Adipocyte (in vitro differentiated cells): ENCODE results near the gene MYO1E.

ENCODE experiments used
- DNase-seq: peaks from one replicate; pipeline ENCODE4 v3.0.0-alpha.2; 2015; ENCODE audit warnings: low read depth
- H3K27me3 ChIP-seq: replicated peaks from 2 replicates; pipeline ENCODE4 v1.7.0; 2013; ENCODE audit warnings: mild to moderate bottlenecking, low read length, moderate library complexity; ENCODE audit not compliant: control insufficient read depth, insufficient read depth
- H3K36me3 ChIP-seq: 2 replicates; pipeline ENCODE4 v1.7.0; 2013; ENCODE audit warnings: low read length, mild to moderate bottlenecking, moderate library complexity; ENCODE audit not compliant: control insufficient read depth, insufficient read depth, severe bottlenecking
- H3K4me1 ChIP-seq: 2 replicates; pipeline ENCODE4 v1.7.0; 2013; ENCODE audit warnings: mild to moderate bottlenecking, low read length, moderate library complexity; ENCODE audit not compliant: control insufficient read depth, insufficient read depth
- H3K4me3 ChIP-seq: 2 replicates; pipeline ENCODE4 v1.7.0; 2013; ENCODE audit warnings: mild to moderate bottlenecking, low read length, moderate library complexity
- H3K9ac ChIP-seq: 2 replicates; pipeline ENCODE4 v1.7.0; 2013; ENCODE audit warnings: mild to moderate bottlenecking, low read length, moderate library complexity
- H3K9me3 ChIP-seq: 2 replicates; pipeline ENCODE4 v1.7.0; 2013; ENCODE audit warnings: mild to moderate bottlenecking, low read length, moderate library complexity; ENCODE audit not compliant: control insufficient read depth

Gene MYO1E

GRCh38 chr15:59268852-59269407 lies 103.7 kb downstream of the MYO1E start:
- no peaks in the 10 kb centered on the region for H3K9me3 ChIP-seq
- H3K9ac ChIP-seq, result no peak overlapping the region
- peaks cover 19% of the 10 kb centered on the region for H3K36me3 ChIP-seq
- H3K4me1 ChIP-seq, result peaks cover 5% of the 10 kb centered on the region
- no peak overlapping the region for H3K4me3 ChIP-seq
- DNase-seq, result no peak
- no peaks in the 10 kb centered on the region for H3K27me3 ChIP-seq

- Histone ChIP-seq H3K27me3 (no peaks in the 10 kb centered on the region), H3K36me3 (peaks cover 19% of the 10 kb centered on the region), H3K9ac (no peak overlapping the region), H3K4me1 (peaks cover 5% of the 10 kb centered on the region), H3K4me3 (no peak overlapping the region), H3K9me3 (no peaks in the 10 kb centered on the region)
- no peak for DNase-seq
These were observed 104.4 kb downstream of the MYO1E start for GRCh38 chr15:59268168-59268851.

- H3K4me1 ChIP-seq, result peaks cover 5% of the 10 kb centered on the region
- no peak overlapping the region for H3K9ac ChIP-seq
- no peak overlapping the region for H3K4me3 ChIP-seq
- no peaks in the 10 kb centered on the region for H3K9me3 ChIP-seq
- H3K36me3 ChIP-seq, result peaks cover 15% of the 10 kb centered on the region
- H3K27me3 ChIP-seq, result no peaks in the 10 kb centered on the region
- no peak for DNase-seq
These were observed 106.6 kb downstream of the MYO1E start for GRCh38 chr15:59266028-59266427.

GRCh38 chr15:59262316-59262715 lies 110.4 kb downstream of the MYO1E start:
- no peak for DNase-seq
- Histone ChIP-seq H3K4me3 (no peak overlapping the region), H3K4me1 (no peaks in the 10 kb centered on the region), H3K36me3 (peaks cover 12% of the 10 kb centered on the region), H3K9ac (no peak overlapping the region), H3K27me3 (no peaks in the 10 kb centered on the region), H3K9me3 (no peaks in the 10 kb centered on the region)

GRCh38 chr15:59260090-59260489 lies 112.6 kb downstream of the MYO1E start:
- DNase-seq, result no peak
- H3K9me3 ChIP-seq, result no peaks in the 10 kb centered on the region

GRCh38 chr15:59259137-59259943 lies 113.3 kb downstream of the MYO1E start:
- no peak overlapping the region for H3K4me3 ChIP-seq
- no peak for DNase-seq
- no peak overlapping the region for H3K9ac ChIP-seq
- H3K4me1 ChIP-seq, result no peaks in the 10 kb centered on the region
- no peaks in the 10 kb centered on the region for H3K9me3 ChIP-seq
- peaks cover 32% of the 10 kb centered on the region for H3K36me3 ChIP-seq
- no peaks in the 10 kb centered on the region for H3K27me3 ChIP-seq

More at GRCh38 chr15:59260090-59260489, 112.6 kb downstream of the MYO1E start:
- H3K36me3 ChIP-seq, result peaks cover 30% of the 10 kb centered on the region
- no peaks in the 10 kb centered on the region for H3K27me3 ChIP-seq
- no peaks in the 10 kb centered on the region for H3K4me1 ChIP-seq
- H3K9ac ChIP-seq, result no peak overlapping the region
- no peak overlapping the region for H3K4me3 ChIP-seq

GRCh38 chr15:59258317-59258716 lies 114.4 kb downstream of the MYO1E start:
- H3K4me1 ChIP-seq, result no peaks in the 10 kb centered on the region
- H3K27me3 ChIP-seq, result no peaks in the 10 kb centered on the region
- peaks cover 32% of the 10 kb centered on the region for H3K36me3 ChIP-seq
- H3K9ac ChIP-seq, result no peak overlapping the region
- no peak for DNase-seq
- no peak overlapping the region for H3K4me3 ChIP-seq
- H3K9me3 ChIP-seq, result no peaks in the 10 kb centered on the region

GRCh38 chr15:59257140-59257539 lies 115.5 kb downstream of the MYO1E start:
- Histone ChIP-seq H3K36me3 (peaks cover 40% of the 10 kb centered on the region), H3K9ac (no peak overlapping the region), H3K27me3 (no peaks in the 10 kb centered on the region), H3K4me1 (no peaks in the 10 kb centered on the region), H3K9me3 (no peaks in the 10 kb centered on the region), H3K4me3 (no peak overlapping the region)
- DNase-seq, result no peak

- Histone ChIP-seq H3K4me3 (no peak overlapping the region), H3K36me3 (peaks cover 40% of the 10 kb centered on the region), H3K27me3 (no peaks in the 10 kb centered on the region)
These were observed 116.2 kb downstream of the MYO1E start for GRCh38 chr15:59256482-59256881.

GRCh38 chr15:59255680-59256336 lies 116.9 kb downstream of the MYO1E start:
- Histone ChIP-seq H3K9ac (no peak overlapping the region), H3K4me1 (no peaks in the 10 kb centered on the region), H3K4me3 (no peak overlapping the region), H3K36me3 (peaks cover 40% of the 10 kb centered on the region), H3K27me3 (no peaks in the 10 kb centered on the region), H3K9me3 (no peaks in the 10 kb centered on the region)
- DNase-seq, result no peak

More at GRCh38 chr15:59256482-59256881, 116.2 kb downstream of the MYO1E start:
- H3K4me1 ChIP-seq, result no peaks in the 10 kb centered on the region
- H3K9ac ChIP-seq, result no peak overlapping the region
- no peaks in the 10 kb centered on the region for H3K9me3 ChIP-seq
- no peak for DNase-seq

- Histone ChIP-seq H3K4me3 (no peak overlapping the region), H3K9ac (no peak overlapping the region), H3K4me1 (no peaks in the 10 kb centered on the region), H3K36me3 (peaks cover 46% of the 10 kb centered on the region), H3K9me3 (no peaks in the 10 kb centered on the region), H3K27me3 (no peaks in the 10 kb centered on the region)
- DNase-seq, result no peak
These were observed 120.5 kb downstream of the MYO1E start for GRCh38 chr15:59252137-59252536.
